ENCODE data around the gene ACTRT3.

GRCh38 chr3:169764312-169764881 is 5.0 kb downstream of the ACTRT3 start:
- TF ChIP-seq CTCF (IDR thresholded peaks at IDR 0.05; ENCODE audit: low read depth, low read length) (no peak), EZH2phosphoT487 (IDR thresholded peaks at IDR 0.05; ENCODE audit: low read depth) (no peak)

All from OCI-LY3 (cell line).